Measurements from ENCODE around the gene MICAL2.

Gene MICAL2

DNA sequence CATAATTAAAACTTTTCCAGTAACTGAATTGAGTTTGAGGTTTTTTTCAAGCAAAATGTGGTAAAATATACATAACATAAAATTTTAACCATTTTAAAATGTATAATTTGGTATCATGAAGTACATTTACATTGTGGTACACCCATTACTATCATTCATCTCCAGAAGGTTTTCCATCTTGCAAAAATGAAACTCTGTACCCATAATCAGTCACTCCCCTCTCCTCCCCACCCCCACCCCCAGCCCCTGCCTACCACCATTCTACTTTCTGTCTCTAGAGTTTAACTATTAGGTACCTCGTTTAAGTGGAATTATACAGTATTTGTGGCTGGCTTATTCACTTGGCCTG lies 63.7 kb downstream of the MICAL2 start:
- DNase-seq: peak; percentile 78

GRCh38 chr11:12174477-12175143 lies 64.2 kb downstream of the MICAL2 start:
- peak; percentile 90 for DNase-seq

DNA sequence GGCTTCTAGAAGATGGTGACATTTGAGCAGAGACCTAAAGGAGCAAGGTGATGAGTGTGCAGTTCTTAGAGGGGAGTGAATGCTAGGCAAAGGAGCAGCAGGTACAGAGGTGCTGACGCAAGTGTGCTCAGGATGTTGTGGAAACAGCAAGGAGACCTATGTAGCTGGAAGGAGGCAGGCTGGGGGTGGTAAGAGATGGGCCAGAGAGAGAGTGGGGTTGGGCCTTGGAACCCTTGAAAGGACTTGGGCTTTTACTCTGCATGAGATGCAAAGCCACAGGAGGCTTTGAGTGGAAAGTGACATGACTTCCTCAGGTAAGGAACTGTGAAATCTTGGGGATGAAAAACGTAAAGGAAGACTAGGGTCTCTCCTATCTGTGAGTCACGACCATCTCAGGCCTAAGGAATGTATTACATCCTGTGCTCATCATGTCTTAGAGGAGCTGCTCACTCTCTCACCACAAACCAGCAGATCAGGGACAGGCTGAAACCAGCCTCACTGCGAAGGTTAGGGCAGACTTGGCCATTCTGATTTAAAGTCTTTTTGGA lies 65.4 kb downstream of the MICAL2 start:
- peak; percentile 81 for DNase-seq

DNA sequence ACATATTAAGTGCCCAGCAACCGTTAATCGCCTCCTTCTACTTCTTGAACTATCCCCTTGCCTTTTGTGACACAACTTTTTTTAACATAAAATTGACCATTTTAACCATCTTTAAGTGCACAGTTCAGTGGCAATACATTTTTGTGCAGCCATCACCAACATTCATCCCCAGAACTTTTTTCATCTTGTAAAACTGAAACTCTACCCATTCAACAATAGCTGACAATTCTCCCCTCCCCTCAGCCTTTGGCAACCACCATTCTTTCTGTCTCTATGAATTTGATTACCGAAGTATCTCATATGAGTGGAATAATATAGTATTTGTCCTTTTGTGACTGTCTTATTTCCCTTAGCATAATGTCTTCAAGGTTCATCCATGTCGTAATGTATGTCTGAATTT lies 66.0 kb downstream of the MICAL2 start:
- peak; percentile 63 for DNase-seq

- DNase-seq: no peak
These were observed 67.4 kb downstream of the MICAL2 start for GRCh38 chr11:12177739-12178338.

DNA sequence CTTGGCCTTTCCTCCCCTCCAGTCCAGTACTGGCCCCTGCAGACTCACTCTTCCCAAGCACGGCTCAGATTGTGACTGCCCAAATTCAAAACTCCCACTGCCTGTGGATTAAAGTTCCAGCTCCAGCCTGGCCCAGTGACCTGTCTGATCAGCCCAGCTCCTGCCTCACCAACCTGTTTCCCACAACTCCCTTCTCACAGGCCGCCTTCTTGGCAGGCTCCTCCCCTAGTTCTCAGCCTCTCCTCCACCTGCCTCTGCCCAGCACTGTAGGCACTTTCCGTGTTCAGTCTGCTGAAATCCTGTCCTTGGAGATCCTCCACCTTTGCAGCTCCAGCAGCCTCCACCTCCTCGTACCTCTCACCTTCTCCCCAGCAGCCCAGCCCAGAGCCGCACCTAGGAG lies 68.6 kb downstream of the MICAL2 start:
- DNase-seq: peak; percentile 60

DNA sequence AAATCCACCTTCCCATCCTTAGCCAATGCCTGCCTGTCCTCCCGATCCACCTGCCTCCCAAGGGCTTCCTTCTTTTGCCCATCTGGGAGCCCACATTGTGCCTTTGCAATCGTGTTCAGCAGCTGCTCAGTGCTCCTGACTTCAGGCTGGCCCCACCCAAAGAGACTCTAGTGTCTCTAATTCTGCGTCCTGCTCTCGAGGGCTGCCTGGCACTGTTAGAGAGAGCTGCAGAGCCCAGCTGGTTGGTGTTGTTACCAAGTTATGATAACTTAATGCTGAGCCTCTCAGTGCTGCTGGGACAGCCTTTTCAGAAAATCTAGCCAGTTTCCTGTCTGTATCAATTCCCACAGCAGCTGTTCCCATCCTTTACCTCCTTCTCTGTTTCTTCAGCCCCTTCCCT lies 69.1 kb downstream of the MICAL2 start:
- DNase-seq: no peak

DNA sequence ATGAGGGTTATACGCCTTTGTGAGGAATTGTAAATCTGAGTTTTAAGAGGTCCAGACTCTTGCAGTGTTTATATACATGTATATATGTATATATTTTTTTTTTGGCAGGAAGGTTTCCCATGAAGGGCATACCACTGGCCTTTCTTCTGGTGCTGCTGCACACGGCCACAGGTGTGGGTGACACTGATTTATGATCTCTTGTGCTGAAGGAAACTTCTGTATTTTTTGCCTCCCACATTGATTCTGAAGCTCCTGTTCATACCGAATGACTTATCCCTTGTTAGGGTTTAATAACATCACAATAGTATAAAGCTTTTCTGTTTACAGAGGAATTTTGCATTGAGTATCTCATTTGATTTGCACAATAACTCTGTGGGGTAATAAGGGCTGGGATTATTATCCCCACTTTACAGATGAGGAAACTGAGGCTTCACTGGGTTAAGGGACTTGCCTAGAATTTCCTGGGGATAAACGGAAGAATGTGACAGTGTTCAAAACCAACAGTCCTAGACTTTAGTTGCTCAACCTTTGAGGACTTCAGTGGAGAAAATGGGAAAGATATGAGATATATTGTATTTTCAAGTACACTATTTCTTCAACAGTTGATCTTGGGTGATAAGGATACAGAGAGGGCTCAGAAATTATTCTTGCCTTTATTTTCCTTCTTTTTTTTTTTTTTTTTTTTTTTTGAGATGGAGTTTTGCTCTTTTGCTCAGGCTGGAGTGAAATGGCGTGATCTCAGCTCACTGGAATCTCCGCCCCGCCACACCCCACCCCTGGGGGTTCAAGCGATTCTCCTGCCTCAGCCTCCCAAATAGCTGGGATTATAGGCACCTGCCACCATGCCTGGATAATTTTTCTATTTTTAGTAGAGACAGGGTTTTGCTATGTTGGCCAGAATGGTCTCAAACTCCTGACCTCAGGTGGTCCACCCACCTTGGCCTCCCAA lies 70.1 kb downstream of the MICAL2 start:
- DNase-seq: no peak

GRCh38 chr11:12182302-12182675 lies 71.9 kb downstream of the MICAL2 start:
- DNase-seq: no peak

- no peak for DNase-seq
These were observed 72.5 kb downstream of the MICAL2 start for GRCh38 chr11:12182676-12183541.

DNA sequence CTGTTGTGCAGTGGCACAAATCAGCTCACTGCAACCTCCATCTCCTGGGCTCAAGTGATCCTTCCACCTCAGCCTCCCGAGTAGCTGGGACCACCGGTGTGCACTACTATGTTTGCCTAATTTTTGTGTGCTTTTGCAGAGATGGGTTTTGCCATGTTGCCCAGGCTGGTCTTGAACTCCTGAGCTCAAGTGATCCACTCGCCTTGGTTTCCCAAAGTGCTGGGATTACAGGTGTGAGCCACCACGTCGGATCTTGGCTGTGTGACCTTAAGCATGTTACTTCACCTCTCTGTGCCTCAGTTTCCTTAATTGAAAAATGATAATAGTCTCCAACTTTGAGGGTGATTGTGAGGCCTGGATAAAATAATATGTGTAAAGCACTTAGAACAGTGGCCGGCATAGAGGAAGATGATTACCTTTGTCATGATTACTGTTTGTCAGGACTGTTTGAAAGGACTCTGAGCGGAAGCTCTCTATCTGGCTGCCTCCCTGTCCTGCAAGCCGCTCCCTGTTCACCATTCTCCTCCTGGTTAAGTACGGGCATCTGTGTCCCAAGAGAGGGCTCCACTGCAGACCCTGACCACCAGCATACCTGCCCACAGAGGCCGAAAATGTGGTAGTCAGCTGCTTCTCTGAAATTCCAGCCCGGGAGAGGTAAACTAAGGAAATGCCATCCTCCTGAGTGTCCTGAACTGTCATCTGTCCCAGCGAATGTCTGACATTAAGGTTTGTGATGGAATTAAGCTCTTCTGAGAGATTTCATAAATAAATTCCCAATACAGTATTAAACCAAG lies 73.6 kb downstream of the MICAL2 start:
- no peak for DNase-seq

DNA sequence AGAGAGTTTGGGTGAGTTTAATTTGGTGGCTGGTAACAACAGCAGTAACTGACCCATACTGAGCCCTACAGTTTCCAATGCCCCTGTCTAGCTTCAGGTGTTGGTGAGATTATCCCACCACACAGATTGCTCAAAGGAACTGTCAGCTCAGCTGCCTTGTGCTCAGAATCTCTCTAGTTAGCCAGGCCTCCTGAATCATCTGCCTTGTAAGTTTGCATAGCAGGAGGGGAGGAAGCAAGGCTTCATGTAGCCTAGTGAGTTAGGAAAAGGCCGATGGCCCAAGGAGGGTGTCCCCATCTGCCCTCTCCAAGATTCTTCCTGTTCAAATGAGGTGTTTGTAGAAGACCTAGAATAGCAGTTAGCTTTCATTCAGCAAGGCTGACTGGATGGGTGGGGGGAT lies 74.3 kb downstream of the MICAL2 start:
- DNase-seq: no peak

DNA sequence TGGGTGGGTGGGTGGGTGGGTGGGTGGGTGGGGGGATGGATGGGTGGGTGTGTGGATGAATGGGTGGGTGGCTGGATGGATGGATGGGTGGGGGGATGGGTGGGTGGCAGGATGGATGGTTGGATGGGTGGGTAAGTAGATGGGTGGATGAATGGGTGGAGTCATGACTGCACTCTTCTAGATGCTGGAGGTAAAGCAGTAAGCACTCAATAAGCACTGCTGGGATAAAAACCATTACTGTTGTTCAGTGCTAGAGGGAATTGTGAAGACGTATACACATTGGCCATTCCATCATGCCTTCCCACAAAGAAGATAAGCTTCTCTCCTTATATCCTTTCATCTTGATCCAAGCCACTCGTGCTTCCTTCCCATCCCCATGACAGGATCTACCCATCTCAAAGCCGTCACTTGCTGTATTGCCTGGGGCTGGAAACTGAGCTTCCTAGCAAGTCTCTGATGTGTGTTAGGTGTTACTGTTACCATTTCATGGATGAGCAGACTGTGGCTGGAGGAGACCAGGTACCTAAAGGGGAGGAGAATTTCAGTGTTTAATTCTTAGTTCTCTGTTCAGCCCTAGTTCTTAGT lies 74.8 kb downstream of the MICAL2 start:
- no peak for DNase-seq

- no peak for DNase-seq
These were observed 75.5 kb downstream of the MICAL2 start for GRCh38 chr11:12185914-12186313.

DNA sequence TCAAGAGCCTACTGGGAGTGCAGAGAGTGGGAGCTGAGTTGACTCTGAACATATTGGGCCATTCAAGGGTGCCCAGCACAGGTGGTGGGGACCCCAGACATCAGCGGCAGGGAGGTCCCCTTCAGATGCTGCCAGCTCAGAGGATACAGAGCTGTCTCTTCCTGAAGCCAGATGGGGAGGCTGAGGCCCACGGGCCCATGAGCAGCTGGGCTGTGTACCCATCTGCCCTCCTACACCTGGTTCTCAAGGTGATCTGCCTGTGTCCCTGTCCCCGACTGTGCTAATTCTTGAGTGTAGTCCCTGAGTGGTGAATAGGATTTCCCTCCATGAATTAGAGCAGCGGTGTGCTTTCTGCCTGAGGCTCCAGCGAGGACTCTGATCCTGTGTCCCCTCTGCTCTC lies 76.3 kb downstream of the MICAL2 start:
- no peak for DNase-seq

DNA sequence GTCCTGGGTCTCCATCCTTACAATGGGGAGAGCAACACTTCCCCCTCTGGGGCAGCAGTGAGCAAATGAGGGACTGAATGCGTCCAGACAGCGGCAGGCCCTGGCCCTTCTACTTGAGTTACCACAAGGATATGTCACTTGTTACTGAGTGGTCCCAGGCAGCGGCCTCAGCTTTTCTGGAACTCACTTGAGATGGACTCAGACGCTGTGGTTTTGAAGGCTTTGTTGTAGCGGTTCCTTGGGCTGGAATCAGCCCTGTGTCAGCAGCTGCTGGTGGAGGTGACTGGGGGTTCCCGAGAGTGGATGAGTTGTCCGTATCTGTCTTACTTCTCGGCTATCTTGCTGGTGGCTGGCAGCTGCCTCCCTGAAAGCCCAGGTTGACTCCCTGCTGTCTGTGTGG lies 77.0 kb downstream of the MICAL2 start:
- DNase-seq: peak; percentile 78

DNA sequence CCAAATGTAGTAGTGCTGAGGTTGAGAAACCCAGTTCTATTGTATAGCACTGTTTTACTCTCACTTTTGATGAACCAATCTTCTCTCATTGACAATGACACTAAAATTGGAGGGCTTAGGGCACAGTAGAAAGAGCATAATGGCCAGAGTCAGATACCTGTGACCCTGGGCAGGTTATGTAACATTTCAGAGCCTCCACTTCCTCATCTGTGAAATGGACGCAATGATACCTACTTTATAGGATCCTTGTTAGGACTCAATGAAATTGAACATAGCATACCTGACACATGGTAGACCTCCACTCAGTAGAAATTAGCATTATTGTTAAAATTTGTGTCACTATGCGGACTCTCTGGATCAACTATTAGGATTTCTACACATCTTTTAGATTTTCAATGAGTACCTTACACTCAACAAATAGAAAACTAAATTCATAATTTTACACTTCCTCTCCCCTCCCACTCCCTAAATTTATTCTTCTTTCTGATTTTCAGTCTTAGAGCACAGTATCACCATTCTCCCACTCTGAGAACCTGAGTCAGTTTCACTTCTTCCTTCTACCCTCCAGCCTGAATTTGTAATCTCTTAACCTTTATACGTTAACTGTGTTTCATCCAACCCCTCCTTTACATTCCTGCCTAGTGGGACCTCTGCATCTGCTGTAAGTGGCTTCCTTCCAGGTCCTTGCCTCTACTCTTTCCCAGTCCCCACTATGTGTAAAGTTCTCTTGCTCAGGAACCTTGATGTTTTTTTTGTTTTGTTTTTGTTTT lies 78.3 kb downstream of the MICAL2 start:
- DNase-seq: peak; percentile 45

DNA sequence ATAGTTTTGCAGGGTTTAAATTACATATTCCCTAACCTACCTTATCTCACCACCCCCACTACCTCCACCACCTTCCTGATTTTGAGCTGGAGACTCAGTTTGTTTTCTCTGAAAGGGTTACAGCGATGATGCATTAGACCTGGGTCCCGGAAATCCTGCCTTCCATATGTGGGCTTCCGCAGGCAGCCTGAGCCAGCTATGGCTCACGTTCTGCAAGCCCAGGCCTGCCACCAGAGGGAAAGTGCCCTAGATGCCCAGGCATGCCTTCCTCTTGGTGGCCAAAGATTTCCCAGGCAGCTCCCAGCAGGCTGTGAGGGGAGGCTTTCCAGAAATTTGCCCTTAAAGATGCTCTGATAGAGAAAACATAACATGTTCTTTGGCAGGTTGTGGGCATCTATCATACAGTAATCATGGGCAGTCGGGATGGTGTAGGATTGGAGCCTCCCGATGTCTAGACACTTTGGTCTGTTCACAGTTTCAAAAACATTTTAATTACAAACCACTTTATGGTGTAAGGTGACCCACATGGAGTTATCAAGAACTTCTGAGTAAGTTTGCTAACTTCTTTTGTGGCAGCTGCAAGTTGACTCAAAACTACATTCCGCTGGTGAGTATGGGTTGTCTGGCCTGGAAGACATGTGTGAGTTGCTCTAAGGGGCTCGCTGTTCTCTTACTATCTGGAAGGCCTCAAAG lies 79.3 kb downstream of the MICAL2 start:
- DNase-seq: peak; percentile 87

GRCh38 chr11:12190511-12190910 lies 80.1 kb downstream of the MICAL2 start:
- peak; percentile 71 for DNase-seq
